ENCODE results near the gene BGLAP.

GRCh38 chr1:156285437-156285836 lies 43.5 kb downstream of the BGLAP start:
- no peak for TF ChIP-seq ZNF621 (tag by site-specific recombination; IDR thresholded peaks at IDR 0.05)
- TF ChIP-seq CTCF (tag by site-specific recombination; IDR thresholded peaks at IDR 0.05): no peak
- no peak for TF ChIP-seq ZNF302 (tag by site-specific recombination; IDR thresholded peaks at IDR 0.05; ENCODE audit: low read depth)
- TF ChIP-seq ZNF623 (tag by site-specific recombination; IDR thresholded peaks at IDR 0.05): no peak
- no peak for TF ChIP-seq ZNF174 (tag by site-specific recombination; IDR thresholded peaks at IDR 0.05)
- TF ChIP-seq ZNF600 (tag by site-specific recombination; IDR thresholded peaks at IDR 0.05): no peak
- no peak for TF ChIP-seq ZNF114 (tag by site-specific recombination; IDR thresholded peaks at IDR 0.05)
- TF ChIP-seq, protein P1, sequence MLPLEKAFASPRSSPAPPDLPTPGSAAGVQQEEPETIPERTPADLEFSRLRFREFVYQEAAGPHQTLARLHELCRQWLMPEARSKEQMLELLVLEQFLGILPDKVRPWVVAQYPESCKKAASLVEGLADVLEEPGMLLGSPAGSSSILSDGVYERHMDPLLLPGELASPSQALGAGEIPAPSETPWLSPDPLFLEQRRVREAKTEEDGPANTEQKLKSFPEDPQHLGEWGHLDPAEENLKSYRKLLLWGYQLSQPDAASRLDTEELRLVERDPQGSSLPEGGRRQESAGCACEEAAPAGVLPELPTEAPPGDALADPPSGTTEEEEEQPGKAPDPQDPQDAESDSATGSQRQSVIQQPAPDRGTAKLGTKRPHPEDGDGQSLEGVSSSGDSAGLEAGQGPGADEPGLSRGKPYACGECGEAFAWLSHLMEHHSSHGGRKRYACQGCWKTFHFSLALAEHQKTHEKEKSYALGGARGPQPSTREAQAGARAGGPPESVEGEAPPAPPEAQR (tag by site-specific recombination; IDR thresholded peaks at IDR 0.05): no peak
- TF ChIP-seq KLF16 (tag by site-specific recombination; IDR thresholded peaks at IDR 0.05): no peak
- TF ChIP-seq BCL11A (tag by site-specific recombination; IDR thresholded peaks at IDR 0.05; ENCODE audit: low read depth): no peak
- TF ChIP-seq, protein P2, sequence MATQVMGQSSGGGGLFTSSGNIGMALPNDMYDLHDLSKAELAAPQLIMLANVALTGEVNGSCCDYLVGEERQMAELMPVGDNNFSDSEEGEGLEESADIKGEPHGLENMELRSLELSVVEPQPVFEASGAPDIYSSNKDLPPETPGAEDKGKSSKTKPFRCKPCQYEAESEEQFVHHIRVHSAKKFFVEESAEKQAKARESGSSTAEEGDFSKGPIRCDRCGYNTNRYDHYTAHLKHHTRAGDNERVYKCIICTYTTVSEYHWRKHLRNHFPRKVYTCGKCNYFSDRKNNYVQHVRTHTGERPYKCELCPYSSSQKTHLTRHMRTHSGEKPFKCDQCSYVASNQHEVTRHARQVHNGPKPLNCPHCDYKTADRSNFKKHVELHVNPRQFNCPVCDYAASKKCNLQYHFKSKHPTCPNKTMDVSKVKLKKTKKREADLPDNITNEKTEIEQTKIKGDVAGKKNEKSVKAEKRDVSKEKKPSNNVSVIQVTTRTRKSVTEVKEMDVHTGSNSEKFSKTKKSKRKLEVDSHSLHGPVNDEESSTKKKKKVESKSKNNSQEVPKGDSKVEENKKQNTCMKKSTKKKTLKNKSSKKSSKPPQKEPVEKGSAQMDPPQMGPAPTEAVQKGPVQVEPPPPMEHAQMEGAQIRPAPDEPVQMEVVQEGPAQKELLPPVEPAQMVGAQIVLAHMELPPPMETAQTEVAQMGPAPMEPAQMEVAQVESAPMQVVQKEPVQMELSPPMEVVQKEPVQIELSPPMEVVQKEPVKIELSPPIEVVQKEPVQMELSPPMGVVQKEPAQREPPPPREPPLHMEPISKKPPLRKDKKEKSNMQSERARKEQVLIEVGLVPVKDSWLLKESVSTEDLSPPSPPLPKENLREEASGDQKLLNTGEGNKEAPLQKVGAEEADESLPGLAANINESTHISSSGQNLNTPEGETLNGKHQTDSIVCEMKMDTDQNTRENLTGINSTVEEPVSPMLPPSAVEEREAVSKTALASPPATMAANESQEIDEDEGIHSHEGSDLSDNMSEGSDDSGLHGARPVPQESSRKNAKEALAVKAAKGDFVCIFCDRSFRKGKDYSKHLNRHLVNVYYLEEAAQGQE (tag by site-specific recombination; IDR thresholded peaks at IDR 0.05): no peak
- no peak for TF ChIP-seq ZBTB8A (tag by site-specific recombination; IDR thresholded peaks at IDR 0.05)
- no peak for TF ChIP-seq ZNF391 (tag by site-specific recombination; IDR thresholded peaks at IDR 0.05; ENCODE audit: borderline replicate concordance, low read depth)

All from HEK293 (cell line).